GM19395 (cell line): ENCODE results near the gene FAM13C.

Source experiments
- ATAC-seq: cut with Tn5 transposase; IDR thresholded peaks from one replicate; pipeline ENCODE4 v1.9.1; 2021; ENCODE audit warnings: mild to moderate bottlenecking, moderate library complexity; ENCODE audit not compliant: unreplicated experiment

FAM13C gene

DNA sequence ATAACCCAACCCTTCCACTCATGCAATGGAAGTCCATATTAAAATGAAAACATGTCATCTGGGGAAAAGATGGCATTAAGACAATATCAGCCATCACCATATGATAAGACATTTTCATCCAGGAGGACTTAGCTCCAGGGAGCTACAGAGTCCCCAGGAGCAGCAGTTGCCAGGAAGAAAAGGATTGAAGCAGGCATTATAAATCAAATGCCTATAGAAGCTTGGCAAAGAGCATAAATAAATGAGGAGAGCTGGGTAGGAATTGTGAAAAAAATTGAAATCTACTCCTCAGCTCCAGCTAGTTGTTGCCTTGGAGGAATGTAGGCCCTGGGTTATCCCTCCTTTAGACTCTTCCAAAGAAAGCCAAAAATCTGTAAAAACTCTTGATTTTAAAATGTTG is 42.5 kb downstream of the FAM13C start:
- no peak for ATAC-seq

DNA sequence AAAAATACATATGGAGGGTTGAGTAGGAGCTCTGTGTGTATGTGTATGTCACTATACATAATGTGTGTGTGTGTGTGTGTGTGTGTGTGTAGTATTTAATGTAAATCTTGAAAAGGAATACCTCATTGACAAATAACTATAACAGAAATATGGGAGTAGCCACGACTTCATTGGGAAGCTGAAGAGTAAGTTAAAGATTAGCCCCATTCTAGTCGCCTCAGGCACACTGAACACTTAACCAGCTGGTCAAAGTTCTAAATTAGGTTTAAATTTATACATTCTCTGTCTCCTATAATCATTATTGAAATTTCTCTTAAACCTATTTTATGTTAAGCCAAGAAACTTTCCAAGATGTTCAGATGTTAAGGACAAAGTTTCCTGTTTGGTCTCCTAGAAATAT is 45.3 kb downstream of the FAM13C start:
- no peak for ATAC-seq

DNA sequence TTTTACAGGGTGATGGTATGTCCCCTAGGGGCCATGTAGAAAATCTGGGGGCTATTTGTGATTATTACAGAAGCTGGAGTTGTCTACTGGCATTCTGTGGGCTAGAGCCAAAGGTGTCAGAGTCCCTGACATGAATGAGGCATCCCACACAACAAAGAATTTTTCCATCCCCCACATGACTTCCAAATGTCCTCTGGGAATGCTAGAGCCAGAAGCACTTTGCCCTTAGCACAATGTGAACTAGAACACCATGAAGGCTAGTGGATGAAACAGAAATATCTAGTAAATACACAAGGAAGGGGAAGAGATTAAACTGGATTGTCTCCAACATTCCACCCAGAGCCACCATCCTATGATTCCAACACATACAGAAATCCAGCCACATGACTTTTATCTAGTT is 46.9 kb downstream of the FAM13C start:
- ATAC-seq, result no peak

DNA sequence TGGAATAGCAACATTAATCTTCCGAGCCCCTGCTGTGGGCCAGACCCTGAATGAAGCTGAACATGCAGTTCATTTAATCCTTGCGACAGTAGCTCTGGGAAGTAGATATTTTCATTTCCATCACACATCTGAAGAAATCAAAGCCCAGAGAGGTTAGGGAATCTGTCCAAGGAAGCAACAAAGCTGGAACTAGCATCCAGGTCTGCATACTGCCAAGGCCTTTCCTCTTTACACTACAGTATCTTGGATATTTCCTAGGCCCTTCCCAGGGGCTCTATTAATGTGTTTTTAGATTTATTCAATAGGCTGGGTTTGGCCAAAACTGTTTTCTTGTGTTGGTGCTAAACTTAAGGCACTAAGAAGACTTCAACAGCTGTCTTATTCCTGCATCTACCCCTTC is 48.1 kb downstream of the FAM13C start:
- ATAC-seq, result no peak

DNA sequence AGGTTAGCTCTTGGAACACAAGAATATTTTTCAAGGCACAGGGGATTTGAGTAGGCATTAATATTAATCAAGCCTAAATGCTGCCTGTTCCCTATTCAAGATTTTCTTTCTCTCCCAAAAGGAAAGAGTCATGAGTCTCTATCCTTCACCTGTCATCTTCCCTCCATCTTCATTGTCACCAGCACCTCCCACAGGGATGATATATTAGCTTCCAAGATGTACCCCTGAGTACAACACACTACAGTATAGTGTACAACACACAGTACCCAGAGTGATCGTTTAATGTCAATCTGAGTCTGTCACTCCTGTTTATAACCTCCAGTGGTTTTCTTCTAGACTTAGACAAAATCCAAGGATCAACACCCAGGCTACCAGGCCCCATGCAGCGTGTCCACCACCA is 50.1 kb downstream of the FAM13C start:
- no peak for ATAC-seq

DNA sequence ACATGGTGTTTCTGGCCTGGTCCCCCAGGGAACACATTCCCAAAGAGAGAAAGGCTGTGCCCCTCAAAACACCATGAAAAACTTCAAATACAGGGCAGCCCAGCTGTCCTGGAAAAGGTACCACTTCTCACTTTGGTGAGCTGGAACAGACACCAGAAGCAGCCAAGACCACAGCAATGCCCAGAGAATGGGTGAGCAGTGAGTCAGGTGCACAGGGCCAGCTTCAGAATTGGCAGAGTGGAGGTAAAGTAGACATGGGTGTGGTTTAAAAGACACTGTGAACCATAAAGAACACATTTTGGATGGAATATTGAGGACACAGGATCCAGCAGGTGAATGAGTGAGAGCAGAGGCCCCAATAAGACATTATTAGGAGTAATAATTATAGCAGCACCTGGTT is 51.3 kb downstream of the FAM13C start:
- ATAC-seq, result no peak

DNA sequence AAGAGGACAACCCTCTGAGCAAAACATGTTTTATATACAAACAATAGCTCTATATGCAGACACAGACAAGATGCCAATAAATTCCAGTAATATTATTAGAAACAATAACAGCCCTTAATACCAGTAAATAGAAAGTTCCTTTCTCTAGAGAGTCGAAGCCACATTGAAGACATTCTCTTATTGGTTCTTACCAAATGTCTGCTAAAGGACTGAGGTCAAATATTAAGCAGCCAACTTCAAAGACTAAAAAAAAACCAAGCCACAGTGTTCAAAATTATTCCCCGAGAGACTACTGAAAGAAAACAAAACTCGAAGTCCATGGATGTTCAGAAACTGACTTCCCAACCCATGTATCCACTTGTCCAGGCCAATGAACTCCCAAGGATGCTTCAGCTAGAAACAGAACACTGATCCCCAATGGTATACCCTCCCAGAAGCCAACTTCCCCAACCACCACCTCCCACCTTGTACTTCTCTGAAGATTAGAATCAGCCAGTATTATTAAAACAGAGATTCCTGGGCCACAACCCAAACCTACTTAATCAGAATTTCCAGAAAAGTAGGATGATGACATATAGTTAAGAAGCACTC is 51.9 kb downstream of the FAM13C start:
- no peak for ATAC-seq

DNA sequence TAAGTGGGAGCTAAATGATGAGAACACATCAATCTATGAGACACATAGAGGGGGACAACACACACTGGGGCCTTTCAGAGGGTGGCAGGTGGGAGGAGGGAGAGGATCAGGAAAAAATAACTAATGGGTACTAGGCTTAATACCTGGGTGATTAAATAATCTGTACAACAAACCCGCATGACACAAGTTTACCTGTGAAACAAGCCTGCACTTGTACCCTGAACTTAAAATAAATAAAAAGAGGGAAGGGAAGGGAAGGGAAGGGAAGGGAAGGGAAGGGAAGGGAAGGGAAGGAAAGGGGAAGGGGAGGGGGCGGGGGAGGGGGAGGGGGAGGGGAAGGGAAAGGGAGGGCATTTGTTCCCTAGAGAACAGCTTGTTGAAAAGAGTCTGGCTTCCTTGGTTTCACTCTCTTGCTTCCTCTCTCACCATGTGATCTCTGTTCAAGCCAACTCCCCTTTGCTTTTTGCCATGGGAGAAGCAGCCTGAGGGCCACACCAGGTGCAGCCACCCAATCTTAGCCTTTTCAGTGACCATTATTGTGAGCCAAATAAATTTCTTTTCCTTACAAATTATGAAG is 57.7 kb downstream of the FAM13C start:
- no peak for ATAC-seq

DNA sequence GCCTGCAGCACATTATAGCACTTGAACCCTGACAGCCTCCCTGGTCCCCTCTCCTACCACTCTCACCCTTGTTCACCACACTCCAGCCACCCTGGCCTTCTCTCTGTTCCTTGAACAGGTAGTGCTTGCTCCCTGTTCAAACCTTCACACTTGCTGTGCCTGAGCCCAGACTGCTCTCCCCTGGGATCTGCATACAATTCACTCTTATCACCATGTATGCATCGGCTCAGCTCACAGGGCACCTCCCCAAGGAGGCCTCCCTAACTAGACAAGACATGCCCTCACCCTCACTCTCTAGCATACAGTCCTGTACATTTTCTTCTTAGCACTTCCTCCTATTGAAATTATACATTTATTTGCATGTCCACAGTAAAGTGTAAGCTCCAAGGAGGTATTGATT is 59.3 kb downstream of the FAM13C start:
- no peak for ATAC-seq

DNA sequence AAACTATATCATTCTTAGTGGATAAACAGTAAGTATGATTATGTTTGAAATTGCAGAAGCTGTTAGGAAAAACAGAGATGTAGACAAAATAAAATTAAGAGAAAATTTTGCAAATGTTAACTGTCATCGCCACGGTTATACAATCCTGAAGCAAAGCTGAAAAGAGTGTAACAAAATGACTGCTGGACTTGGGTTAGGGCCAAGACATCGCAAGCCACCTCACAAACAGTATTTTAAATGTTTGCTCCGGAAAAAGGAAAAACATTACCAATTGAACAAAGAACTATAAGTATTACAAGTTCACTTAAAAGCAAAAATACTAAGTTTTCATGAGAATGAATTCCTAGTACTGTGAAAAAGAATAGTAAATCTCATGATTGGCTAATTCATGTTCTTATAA is 60.0 kb downstream of the FAM13C start:
- ATAC-seq, result no peak

DNA sequence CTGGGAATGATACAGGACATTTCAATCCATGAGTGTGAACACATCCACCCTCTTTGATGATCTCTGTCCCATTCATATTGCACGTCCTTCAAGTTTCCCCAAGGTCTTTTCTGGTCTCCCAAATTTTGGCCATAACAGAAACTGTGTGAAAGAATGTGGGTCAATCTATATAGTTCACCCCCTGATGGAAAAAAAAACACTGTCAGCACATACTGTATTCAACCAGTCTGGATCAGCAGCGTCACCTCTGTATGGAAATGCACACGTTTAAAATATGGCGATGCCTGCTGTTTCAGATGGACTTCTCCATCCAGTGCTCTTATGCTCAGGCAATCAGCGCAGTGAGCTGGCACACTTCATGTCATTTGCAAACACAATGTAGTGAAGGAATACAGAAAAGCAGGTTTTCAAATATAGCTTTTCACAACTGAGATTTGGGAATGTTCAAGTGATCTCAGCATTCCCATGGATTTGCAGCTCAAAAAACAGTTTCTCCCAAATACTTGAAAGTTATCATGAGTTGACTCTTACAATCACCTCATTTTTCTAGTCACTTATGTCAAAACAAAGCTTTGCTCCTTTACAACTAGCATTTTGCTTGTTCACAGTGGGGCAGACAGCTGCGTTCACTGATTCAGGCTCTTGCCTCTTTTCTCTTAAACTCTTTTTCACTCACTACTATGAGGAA is 61.1 kb downstream of the FAM13C start:
- ATAC-seq, result no peak

DNA sequence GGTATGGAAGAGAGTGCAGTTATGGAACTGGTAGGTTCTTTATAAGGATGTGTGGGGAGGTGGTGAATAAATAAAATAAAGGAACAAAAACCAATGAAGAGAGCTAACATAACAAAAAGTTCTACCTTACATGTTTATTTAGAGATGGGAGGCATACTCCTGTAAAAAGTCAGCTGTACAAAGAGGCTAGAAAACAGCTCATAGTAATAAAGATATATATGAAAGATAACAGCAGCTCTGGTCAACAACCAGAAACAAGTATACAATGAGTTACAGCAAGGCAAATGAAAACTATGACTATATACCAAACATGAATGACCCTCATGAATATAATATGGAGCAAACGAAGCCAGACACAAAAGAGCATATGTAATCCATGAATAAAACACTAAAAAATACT is 62.0 kb downstream of the FAM13C start:
- ATAC-seq, result no peak

DNA sequence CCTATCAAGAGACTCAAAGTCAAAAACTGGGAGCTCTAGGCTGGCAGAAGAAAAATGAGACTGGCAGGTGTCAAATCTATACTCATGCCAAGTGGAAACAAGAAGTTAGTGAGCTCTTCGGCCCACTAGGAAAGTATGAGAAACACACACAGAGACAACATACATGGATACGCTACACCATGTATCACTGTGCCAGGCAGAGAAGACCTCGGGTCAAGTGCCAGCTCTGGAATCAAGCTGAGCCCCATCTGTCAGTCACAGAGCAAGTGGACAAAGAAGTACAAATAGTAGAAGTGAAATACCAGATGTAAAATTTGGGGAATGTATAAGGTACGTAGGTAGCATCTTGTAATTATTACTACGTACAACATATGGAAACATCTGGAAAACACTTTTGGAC is 62.4 kb downstream of the FAM13C start:
- no peak for ATAC-seq

DNA sequence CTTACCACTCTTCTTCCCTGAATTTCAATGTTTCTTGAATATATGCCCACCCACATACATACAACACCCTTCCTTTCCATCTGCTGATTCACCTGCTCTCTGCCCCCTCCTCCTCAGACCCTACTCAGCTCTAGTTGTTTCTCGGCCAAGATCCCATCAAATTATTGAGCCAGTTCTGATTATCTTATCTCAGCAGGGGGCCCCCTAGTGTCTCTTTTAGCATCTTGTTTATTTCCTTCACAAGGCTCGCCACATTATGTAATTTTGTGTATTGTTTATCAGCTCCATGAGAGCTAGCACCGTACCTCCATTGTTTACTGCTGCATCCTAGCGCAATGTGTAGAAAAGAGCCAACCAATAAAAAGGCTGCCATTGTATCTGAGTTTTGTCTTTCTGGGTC is 71.9 kb downstream of the FAM13C start:
- ATAC-seq, result no peak

DNA sequence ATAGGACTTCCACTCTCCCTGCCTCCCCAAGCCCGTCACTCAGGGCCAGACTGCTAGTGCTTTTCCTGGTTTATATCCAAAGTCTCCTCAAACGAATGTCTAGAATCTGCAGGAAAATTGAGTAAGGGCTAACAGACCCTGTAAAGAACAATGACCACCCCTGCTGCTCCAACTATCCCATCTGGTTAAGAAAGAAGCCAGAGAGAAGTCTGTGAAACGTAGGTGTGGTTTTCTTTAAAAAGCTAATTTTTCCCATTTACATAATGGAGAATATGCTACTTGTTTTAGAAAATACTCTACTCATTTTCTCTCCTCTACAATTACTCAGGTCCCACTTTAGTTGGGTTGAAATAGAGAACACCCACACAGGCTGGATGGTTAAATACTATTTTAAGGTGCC is 72.5 kb downstream of the FAM13C start:
- ATAC-seq, result no peak

DNA sequence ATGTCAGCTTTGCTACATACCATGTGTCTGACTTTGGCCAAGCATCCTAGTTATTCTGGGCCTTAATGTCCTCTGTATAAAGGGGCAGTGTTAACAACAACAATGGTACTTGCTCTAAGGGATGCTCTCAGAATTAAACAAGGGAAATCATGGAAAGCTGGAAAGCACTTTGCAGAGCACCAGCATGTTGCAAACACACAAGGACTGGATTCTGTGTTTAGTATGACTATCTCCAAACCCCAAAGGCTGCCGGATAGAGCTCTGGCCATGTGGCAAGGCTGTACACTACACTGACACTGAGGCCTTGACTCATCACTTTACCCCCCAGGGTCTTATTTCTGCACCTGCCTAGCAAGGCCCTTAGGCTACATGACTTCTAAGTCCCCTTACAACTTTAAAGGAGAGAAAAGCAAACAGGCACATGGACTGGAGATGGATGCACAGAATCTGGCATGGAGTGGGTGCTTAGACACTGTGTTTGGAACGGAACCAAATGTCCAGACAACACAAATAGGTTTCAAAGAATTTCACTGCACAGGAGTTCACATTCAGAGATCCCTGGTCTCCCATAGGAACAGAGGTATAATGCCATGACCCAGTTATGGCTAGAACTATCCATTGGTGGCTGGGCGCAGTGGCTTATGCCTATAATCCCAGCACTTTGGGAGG is 74.6 kb downstream of the FAM13C start:
- no peak for ATAC-seq

DNA sequence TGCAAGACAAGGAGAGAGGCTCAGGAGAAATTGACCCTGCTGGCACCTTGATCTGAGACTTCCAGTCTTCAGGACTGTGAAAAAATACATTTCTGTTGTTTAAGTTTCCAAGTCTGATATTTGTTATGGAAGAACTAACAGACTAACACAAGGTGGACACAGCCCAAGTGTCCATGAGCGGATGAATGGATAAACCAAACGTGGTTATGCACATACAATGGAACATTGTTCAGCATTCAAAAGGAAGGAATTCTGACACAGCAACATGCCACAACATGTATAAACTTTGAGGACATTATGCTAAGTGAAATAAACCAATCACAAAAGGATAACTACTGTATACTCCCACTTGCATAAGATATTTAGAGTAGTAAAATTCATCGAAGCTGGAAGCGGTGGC is 76.5 kb downstream of the FAM13C start:
- no peak for ATAC-seq

DNA sequence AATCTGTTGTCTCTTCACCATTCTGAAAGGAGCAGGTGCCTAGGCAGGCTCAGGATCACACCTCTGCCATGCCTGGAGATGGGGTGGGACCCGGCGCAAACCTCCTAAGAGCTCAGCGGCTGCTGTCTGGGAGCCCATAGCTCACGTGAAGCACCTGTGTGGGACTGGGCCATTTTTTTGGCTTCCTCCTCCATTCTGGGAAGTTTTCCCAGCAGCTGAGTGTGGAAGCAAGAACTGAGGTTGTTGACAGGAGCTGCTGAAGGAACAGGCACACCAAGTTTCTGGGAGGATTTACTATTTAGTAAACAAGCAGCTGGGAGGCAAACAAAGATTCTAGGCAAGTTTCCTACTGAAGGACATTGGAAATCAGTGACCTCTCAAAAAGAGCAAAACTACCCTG is 77.3 kb downstream of the FAM13C start:
- no peak for ATAC-seq

DNA sequence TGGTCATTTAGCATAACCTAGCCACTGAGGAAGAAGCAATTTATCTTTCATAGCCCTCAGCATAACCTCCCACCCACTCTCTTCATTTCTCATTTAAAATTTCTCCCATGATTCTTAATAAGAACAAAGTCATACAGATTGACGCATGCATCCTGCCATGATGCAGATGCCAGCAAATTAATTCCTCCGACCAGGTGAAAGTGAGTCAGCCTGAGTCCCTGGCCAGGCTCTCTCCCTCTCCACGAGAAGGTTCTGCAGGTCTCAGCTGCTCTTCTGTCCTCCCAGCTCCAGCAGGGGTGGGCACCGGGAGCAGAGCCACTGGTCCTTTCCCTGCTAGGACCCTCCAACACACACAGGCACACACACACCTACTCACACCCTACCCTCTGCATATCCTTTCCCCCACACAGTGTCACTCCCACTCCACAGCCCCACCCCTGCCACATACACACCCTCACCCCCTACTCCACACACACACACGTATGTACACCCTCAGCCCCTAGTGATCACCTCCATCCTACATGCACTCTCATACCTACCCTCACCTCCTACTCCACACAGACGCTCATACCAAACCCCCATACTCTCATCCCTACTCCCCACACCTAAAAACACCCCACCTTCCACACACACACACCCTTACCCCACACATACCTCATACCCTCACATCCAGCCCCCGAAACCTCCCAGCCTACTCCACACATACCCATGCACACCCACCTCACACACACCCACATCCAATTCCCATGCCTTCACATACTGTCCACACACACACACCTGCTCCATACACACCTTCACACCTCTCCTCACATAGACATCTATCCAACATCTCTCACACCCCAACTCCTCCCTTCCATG is 78.0 kb downstream of the FAM13C start:
- ATAC-seq, result no peak

DNA sequence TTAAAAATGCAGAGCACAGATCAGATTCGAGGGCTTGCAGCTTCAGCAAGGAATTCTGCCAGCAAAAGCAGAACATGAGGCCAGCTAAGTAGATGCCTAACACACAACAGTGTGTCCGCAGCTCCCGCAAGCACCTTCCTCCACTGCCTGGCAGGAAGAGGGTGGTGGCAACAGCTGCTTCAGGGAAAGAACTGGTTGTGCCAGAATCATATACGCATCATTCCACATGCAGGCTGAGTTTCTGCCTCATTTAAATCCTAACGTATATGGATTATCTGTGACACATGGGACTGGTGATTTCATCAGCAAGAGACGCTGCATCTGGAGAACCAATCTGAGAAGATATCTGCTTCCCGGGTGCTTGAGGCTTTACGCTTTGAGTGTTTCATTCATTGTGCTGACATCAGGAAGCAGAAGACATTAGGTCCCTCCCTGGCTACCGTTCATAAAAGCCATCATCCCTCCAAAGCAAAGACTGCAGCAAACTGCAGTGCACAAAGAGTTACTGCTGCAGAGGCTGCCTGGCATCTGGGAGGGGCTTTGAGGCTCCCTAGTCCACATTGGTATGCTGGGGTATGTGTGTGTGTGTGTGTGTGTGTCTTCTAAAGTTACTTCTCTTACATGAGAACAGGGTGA is 78.8 kb downstream of the FAM13C start:
- ATAC-seq, result no peak

DNA sequence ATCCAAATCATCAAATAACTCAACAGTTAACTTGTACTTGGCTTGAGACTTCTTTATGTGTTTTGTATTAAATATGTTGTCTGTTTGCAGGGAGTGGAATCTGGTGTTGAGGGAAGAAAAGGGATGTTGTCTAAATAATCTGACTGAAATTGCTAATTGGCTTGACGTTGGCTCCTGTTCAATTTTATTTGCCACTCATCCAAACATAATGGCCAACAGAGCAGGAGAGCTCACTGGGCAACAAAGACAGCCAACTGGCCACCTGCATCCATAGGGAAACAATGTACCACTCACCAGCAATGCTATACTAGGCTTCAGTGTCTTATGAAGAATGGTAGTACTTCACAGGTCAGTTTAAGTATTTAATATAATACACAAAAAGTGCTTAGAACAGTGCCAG is 80.5 kb downstream of the FAM13C start:
- no peak for ATAC-seq
